ENCODE measurements around the gene PLCB4. TPM values are rescaled to one million over a fixed set of nuclear protein-coding genes. Genes with fewer than 3 reads are reported as not detected.

PLCB4 gene
- total RNA-seq, 1 experiment from 2014 or later, result 10.1 TPM

GRCh38 chr20:9140162-9140760, 71.4 kb downstream of the PLCB4 start:
- no peak overlapping the region for H2AK5ac ChIP-seq (ENCODE audit: insufficient read length, low read length)
- peak overlapping the region in 1 of 3 experiments; percentile 2; a peak in 2 of 7 replicates for H3K27ac Mint-ChIP-seq
- no peak overlapping the region for H4K91ac ChIP-seq (ENCODE audit: insufficient read length, low read depth, low read length)
- H3K56ac ChIP-seq (ENCODE audit: insufficient read length, low read depth, low read length), result no peak overlapping the region
- H2AFZ ChIP-seq (ENCODE audit: low read length), result no peak overlapping the region
- no peak overlapping the region for H3T11ph ChIP-seq (ENCODE audit: low read length)
- no peak for DNase-seq
- H2BK120ac ChIP-seq (ENCODE audit: low read depth, low read length, poor library complexity, severe bottlenecking), result no peak overlapping the region
- TF ChIP-seq CTCF (conservative IDR thresholded peaks at IDR 0.05), result no peak
- no peaks in the 10 kb centered on the region for H3K9me3 ChIP-seq (ENCODE audit: control insufficient read depth, low read depth, low read length)
- no peaks in the 10 kb centered on the region for H3K79me2 ChIP-seq (ENCODE audit: insufficient read depth, low read length)
- no peak overlapping the region for H2BK5ac ChIP-seq (ENCODE audit: insufficient read length, low read length)
- no CpG with 5 or more reads among the region's 8 CpGs for WGBS (ENCODE audit: extremely low coverage, insufficient read length, low lambda C conversion rate)
- no peak overlapping the region for H3K23ac ChIP-seq (ENCODE audit: insufficient read length, low read depth, low read length)
- H2BK15ac ChIP-seq (ENCODE audit: low read depth, low read length), result no peak overlapping the region
- no peaks in the 10 kb centered on the region for H3K23me2 ChIP-seq (ENCODE audit: insufficient read length, low read depth, low read length, poor library complexity, severe bottlenecking)
- H3K4ac ChIP-seq (ENCODE audit: low read depth, low read length), result no peak overlapping the region
- no peak overlapping the region for H3K14ac ChIP-seq (ENCODE audit: insufficient read depth, low read length)
- H3K79me1 ChIP-seq (ENCODE audit: insufficient read depth, low read depth, low read length, poor library complexity, severe bottlenecking), result no peaks in the 10 kb centered on the region
- no peaks in the 10 kb centered on the region for H4K20me1 ChIP-seq (ENCODE audit: control insufficient read depth, insufficient read depth, insufficient read length)
- H3K4me1 ChIP-seq (ENCODE audit: insufficient read depth, low read length), result no peaks in the 10 kb centered on the region
- no peak overlapping the region for H4K5ac ChIP-seq (ENCODE audit: insufficient read length, low read depth, low read length)
- peaks cover 2 to 5% (median 2%) of the 10 kb centered on the region in 3 experiments; a peak in 5 of 7 replicates for H3K36me3 Mint-ChIP-seq (ENCODE audit: insufficient read depth in 1 of 3, low read depth in 3 of 3)
- no peak overlapping the region for H3K4me3 Mint-ChIP-seq
- H3K27me3 ChIP-seq (ENCODE audit: insufficient read depth, low read length), result no peaks in the 10 kb centered on the region
- H3K18ac ChIP-seq (ENCODE audit: insufficient read length, low read depth, low read length), result no peak overlapping the region
- H3K9me3 Mint-ChIP-seq, result peaks cover 4% of the 10 kb centered on the region in 2 experiments; a peak in 3 of 5 replicates
- H3K4me2 ChIP-seq (ENCODE audit: insufficient read depth, insufficient read length, low read length), result no peak overlapping the region
- H3K27me3 Mint-ChIP-seq (ENCODE audit: low read depth), result no peaks in the 10 kb centered on the region
- no peak overlapping the region for H3K9ac ChIP-seq (ENCODE audit: extremely low read depth, insufficient read length, low read length)
- no peak overlapping the region for H2BK12ac ChIP-seq (ENCODE audit: insufficient read length, low read depth, low read length)
- no peak overlapping the region for H4K8ac ChIP-seq (replicated peaks; ENCODE audit: insufficient read length, low read depth, low read length)
- H2BK20ac ChIP-seq (ENCODE audit: low read depth, low read length, poor library complexity, severe bottlenecking), result no peak overlapping the region
- H3K4me1 Mint-ChIP-seq, result peaks cover 13 to 14% of the 10 kb centered on the region in 2 experiments
- H3K27ac ChIP-seq (ENCODE audit: insufficient read length, low read depth, low read length), result no peak overlapping the region
